Measurements from ENCODE around the gene IGF2. TPM values are rescaled to one million over a fixed set of nuclear protein-coding genes. Genes with fewer than 3 reads are reported as not detected.

IGF2 gene
- total RNA-seq, 4 donors from 2014 or later, result 3.2 to 9.7 (median 5.6) TPM

DNA sequence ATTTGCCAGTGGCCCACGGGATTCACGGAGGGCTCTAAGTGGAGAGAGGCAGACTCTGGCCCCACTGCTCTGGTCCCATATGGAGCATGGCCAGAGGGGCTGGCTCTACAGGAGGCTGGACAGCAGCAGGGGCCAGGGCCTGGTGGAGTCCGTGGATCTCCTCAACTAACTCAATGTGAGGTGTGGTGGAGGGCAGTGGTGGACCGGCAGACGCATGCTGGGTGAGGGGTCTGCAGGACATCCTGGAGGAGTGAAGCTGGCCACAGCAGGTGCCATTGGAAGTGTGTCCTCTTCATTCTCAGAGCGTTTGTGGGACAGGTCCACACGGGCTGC lies 15.6 kb downstream of the IGF2 start:
- Histone ChIP-seq H3K4me3 (no peak overlapping the region), H3K36me3 (no peaks in the 10 kb centered on the region), H3K27me3 (peaks cover 58% of the 10 kb centered on the region), H3K27ac (no peak overlapping the region), H3K4me1 (no peaks in the 10 kb centered on the region), H3K9me3 (no peaks in the 10 kb centered on the region)
- TF ChIP-seq EP300 (IDR thresholded peaks at IDR 0.05) (no peak), POLR2AphosphoS5 (IDR thresholded peaks at IDR 0.05) (no peak), POLR2A (IDR thresholded peaks at IDR 0.05) (no peak)
- TF ChIP-seq, protein P1, sequence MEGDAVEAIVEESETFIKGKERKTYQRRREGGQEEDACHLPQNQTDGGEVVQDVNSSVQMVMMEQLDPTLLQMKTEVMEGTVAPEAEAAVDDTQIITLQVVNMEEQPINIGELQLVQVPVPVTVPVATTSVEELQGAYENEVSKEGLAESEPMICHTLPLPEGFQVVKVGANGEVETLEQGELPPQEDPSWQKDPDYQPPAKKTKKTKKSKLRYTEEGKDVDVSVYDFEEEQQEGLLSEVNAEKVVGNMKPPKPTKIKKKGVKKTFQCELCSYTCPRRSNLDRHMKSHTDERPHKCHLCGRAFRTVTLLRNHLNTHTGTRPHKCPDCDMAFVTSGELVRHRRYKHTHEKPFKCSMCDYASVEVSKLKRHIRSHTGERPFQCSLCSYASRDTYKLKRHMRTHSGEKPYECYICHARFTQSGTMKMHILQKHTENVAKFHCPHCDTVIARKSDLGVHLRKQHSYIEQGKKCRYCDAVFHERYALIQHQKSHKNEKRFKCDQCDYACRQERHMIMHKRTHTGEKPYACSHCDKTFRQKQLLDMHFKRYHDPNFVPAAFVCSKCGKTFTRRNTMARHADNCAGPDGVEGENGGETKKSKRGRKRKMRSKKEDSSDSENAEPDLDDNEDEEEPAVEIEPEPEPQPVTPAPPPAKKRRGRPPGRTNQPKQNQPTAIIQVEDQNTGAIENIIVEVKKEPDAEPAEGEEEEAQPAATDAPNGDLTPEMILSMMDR (IDR thresholded peaks at IDR 0.05), result no peak
- DNase-seq (ENCODE audit: low spot score in 2 of 2), result no peak
- WGBS, result 86% methylated on average over 2 of the region's 7 CpGs

DNA sequence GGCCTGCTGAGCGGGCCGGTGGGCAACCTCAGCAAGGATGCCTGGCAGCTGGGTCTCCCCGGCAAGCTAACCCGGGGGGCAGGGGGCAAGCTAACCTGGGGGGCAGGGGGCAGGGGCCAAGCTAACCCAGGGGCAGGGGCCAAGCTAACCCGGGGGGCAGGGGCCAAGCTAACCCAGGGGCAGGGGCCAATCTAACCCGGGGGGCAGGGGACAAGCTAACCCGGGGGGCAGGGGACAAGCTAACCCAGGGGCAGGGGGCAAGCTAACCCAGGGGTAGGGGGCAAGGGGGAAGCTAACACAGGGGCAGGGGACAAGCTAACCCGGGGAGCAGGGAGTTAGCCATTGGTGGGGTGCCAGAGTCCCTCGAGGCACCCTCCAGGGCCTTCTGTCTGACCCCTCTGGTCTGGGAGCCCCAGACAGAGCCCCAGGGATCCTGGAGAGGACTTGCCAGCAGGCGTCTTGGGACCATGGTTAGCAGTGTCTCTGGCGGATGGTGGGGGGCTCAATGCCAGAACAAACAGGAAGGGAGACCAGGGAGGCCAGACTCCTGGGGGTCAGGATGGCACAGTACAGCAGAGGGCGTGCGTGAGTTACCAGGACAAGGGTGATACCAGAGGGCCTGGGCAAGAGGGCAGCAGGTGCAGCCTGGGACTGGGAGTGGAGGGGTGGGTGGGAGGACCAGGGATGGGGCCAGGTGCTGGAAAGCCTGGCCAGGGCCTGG lies 16.1 kb downstream of the IGF2 start:
- H3K9me3 ChIP-seq, result no peaks in the 10 kb centered on the region
- H3K27ac ChIP-seq, result no peak overlapping the region
- no peak for DNase-seq (ENCODE audit: low spot score in 2 of 2)
- TF ChIP-seq, protein P1 (IDR thresholded peaks at IDR 0.05), result no peak
- TF ChIP-seq POLR2AphosphoS5 (IDR thresholded peaks at IDR 0.05), result no peak
- no peak for TF ChIP-seq POLR2A (IDR thresholded peaks at IDR 0.05)
- no peak for TF ChIP-seq EP300 (IDR thresholded peaks at IDR 0.05)
- peaks cover 53% of the 10 kb centered on the region for H3K27me3 ChIP-seq
- H3K4me3 ChIP-seq, result no peak overlapping the region
- no peaks in the 10 kb centered on the region for H3K36me3 ChIP-seq
- no peaks in the 10 kb centered on the region for H3K4me1 ChIP-seq
- 62% methylated on average over 6 of the region's 13 CpGs for WGBS

- no peak for DNase-seq (ENCODE audit: low spot score in 2 of 2)
- Histone ChIP-seq H3K9me3 (peaks cover under 1% of the 10 kb centered on the region), H3K27me3 (peaks cover 49% of the 10 kb centered on the region), H3K4me3 (no peak overlapping the region), H3K4me1 (no peaks in the 10 kb centered on the region), H3K27ac (no peak overlapping the region), H3K36me3 (no peaks in the 10 kb centered on the region)
- 45% methylated on average over 14 of the region's 19 CpGs for WGBS
- TF ChIP-seq EP300 (IDR thresholded peaks at IDR 0.05) (no peak), POLR2AphosphoS5 (IDR thresholded peaks at IDR 0.05) (no peak), POLR2A (IDR thresholded peaks at IDR 0.05) (no peak)
- TF ChIP-seq, protein P1 (IDR thresholded peaks at IDR 0.05), result no peak
Observed at GRCh38 chr11:2122222-2122906, 16.8 kb downstream of the IGF2 start.

GRCh38 chr11:2121227-2122130 lies 17.7 kb downstream of the IGF2 start:
- Histone ChIP-seq H3K4me1 (no peaks in the 10 kb centered on the region), H3K27me3 (peaks cover 48% of the 10 kb centered on the region)

More at GRCh38 chr11:2121227-2122130, 17.7 kb downstream of the IGF2 start:
- TF ChIP-seq POLR2A (IDR thresholded peaks at IDR 0.05), result no peak
- TF ChIP-seq, protein P1 (IDR thresholded peaks at IDR 0.05), result no peak
- no peak for TF ChIP-seq EP300 (IDR thresholded peaks at IDR 0.05)
- no peak for TF ChIP-seq POLR2AphosphoS5 (IDR thresholded peaks at IDR 0.05)
- 73% methylated on average over 21 of the region's 21 CpGs for WGBS
- peak in 1 of 2 donors; percentile 48 for DNase-seq (ENCODE audit: low spot score in 2 of 2)
- H3K9me3 ChIP-seq, result peaks cover 5% of the 10 kb centered on the region
- no peaks in the 10 kb centered on the region for H3K36me3 ChIP-seq
- no peak overlapping the region for H3K4me3 ChIP-seq
- H3K27ac ChIP-seq, result no peak overlapping the region
